Smooth muscle cell (in vitro differentiated cells): ENCODE results near the gene GPR31. TPM values are rescaled to one million over a fixed set of nuclear protein-coding genes. Genes with fewer than 3 reads are reported as not detected.

Source experiments
- DNase-seq: peaks from one replicate; lab custom pipeline; 2025; ENCODE audit not compliant: unreplicated experiment; lab: John Stamatoyannopoulos, UW
- H2AFZ ChIP-seq: fragments of 200-600 bp; sonication (generic); 2 replicates; pipeline ENCODE4 v1.6.0; 2016; ENCODE audit warnings: antibody characterized with exemption, low read depth, mild to moderate bottlenecking
- H3F3A ChIP-seq: fragments of 200-600 bp; sonication (generic); 2 replicates; pipeline ENCODE4 v1.6.0; 2017; ENCODE audit warnings: antibody characterized with exemption, low read depth
- H3K27ac ChIP-seq: fragments of 200-600 bp; sonication (generic); 2 replicates; pipeline ENCODE4 v1.5.1; 2016; ENCODE audit warnings: low read depth, mild to moderate bottlenecking
- H3K27me3 ChIP-seq: fragments of 200-600 bp; sonication (generic); 2 replicates; pipeline ENCODE4 v1.6.1; 2016; ENCODE audit warnings: low read depth, mild to moderate bottlenecking
- H3K36me3 ChIP-seq: fragments of 200-600 bp; sonication (generic); 2 replicates; pipeline ENCODE4 v1.5.1; 2016; ENCODE audit warnings: low read depth
- H3K4me1 ChIP-seq: fragments of 200-600 bp; sonication (generic); 2 replicates; pipeline ENCODE4 v1.5.1; 2016; ENCODE audit warnings: low read depth
- H3K4me2 ChIP-seq: fragments of 200-600 bp; sonication (generic); 2 replicates; pipeline ENCODE4 v1.6.0; 2016; ENCODE audit warnings: mild to moderate bottlenecking
- H3K4me3 ChIP-seq: fragments of 200-600 bp; sonication (generic); 2 replicates; pipeline ENCODE4 v1.5.1; 2016; ENCODE audit warnings: mild to moderate bottlenecking
- H3K79me2 ChIP-seq: fragments of 200-600 bp; sonication (generic); 2 replicates; pipeline ENCODE4 v1.6.0; 2016; ENCODE audit warnings: low read depth, mild to moderate bottlenecking
- H3K9ac ChIP-seq: fragments of 200-600 bp; sonication (generic); 2 replicates; pipeline ENCODE4 v1.6.0; 2016; ENCODE audit warnings: low read depth
- H3K9me3 ChIP-seq: fragments of 200-600 bp; sonication (generic); replicated peaks from 2 replicates; pipeline ENCODE4 v1.5.1; 2016; ENCODE audit warnings: low read depth
- H4K20me1 ChIP-seq: fragments of 200-600 bp; sonication (generic); 2 replicates; pipeline ENCODE4 v1.6.0; 2016; ENCODE audit warnings: low read depth
- CTCF ChIP-seq: fragments of 200-600 bp; sonication (generic); IDR thresholded peaks from 2 replicates; pipeline ENCODE4 v1.5.1; 2017; ENCODE audit warnings: borderline replicate concordance, mild to moderate bottlenecking, antibody characterized with exemption; ENCODE audit not compliant: insufficient read depth, poor library complexity, severe bottlenecking
- WGBS: methylation state at CpG from one replicate; pipeline ENCODE4 v1.1.7; 2016; ENCODE audit warnings: low lambda C conversion rate; 5-methylcytosine and 5-hydroxymethylcytosine counted together
- polyA plus RNA-seq: library from polyadenylated mRNA; unstranded; fragments of >200 nt; fragmentation: Nextera tagmentation; extraction: Ambion mirVana; gene quantifications from 2 replicates; pipeline ENCODE4 v1.2.1, GENCODE V29; 2016
- total RNA-seq: library from RNA; depleted of rRNA; stranded (reverse); fragments of >200 nt; gene quantifications from 2 replicates; pipeline ENCODE4 v1.2.3, GENCODE V29; 2014

GPR31 gene
- total and polyA plus RNA-seq, 2 experiments from 2014 or later, result not detected

- no peak for TF ChIP-seq CTCF
- H4K20me1 ChIP-seq, result no peaks in the 10 kb centered on the region
- no peak overlapping the region for H3K27ac ChIP-seq
- DNase-seq, result no peak
- no peaks in the 10 kb centered on the region for H3K9me3 ChIP-seq
- no peaks in the 10 kb centered on the region for H3K79me2 ChIP-seq
- no peaks in the 10 kb centered on the region for H3F3A ChIP-seq
- peaks cover 8% of the 10 kb centered on the region for H3K4me1 ChIP-seq
- H3K4me3 ChIP-seq, result no peak overlapping the region
- H3K9ac ChIP-seq, result no peak overlapping the region
- no peak overlapping the region for H3K4me2 ChIP-seq
- WGBS, result 71% methylated on average over 15 of the region's 15 CpGs
- H3K36me3 ChIP-seq, result no peaks in the 10 kb centered on the region
- peaks cover 31% of the 10 kb centered on the region for H3K27me3 ChIP-seq
- no peak overlapping the region for H2AFZ ChIP-seq
These were observed 11.6 kb downstream of the GPR31 start for GRCh38 chr6:167146135-167146534.

DNA sequence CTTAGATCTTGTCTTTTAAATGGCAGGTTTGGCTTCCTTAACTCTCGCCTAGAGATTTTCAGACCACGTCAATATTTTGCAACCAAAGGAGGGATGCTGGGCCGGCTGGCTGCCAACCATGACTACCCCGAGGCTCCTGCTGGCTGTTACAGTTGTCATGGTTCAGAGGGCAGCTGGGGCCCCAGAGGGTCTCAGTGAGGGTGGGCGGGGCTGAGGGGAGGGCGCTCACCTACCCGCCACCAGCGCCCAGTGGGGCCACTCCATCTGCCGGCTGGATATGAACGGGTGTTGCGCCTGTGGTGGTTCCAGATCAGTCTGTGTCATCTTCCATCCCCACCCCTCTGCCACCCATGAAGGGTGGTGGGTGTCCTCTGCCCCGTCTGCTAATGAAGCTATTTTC, 12.3 kb downstream of the GPR31 start:
- TF ChIP-seq CTCF, result no peak
- Histone ChIP-seq H3K4me2 (no peak overlapping the region), H2AFZ (no peak overlapping the region), H3K36me3 (no peaks in the 10 kb centered on the region), H3F3A (no peaks in the 10 kb centered on the region), H3K4me3 (no peak overlapping the region), H3K27me3 (peaks cover 31% of the 10 kb centered on the region), H3K9ac (no peak overlapping the region), H3K9me3 (no peaks in the 10 kb centered on the region), H4K20me1 (no peaks in the 10 kb centered on the region), H3K27ac (no peak overlapping the region), H3K79me2 (no peaks in the 10 kb centered on the region), H3K4me1 (peaks cover 14% of the 10 kb centered on the region)
- no peak for DNase-seq
- 92% methylated on average over 12 of the region's 12 CpGs for WGBS

DNA sequence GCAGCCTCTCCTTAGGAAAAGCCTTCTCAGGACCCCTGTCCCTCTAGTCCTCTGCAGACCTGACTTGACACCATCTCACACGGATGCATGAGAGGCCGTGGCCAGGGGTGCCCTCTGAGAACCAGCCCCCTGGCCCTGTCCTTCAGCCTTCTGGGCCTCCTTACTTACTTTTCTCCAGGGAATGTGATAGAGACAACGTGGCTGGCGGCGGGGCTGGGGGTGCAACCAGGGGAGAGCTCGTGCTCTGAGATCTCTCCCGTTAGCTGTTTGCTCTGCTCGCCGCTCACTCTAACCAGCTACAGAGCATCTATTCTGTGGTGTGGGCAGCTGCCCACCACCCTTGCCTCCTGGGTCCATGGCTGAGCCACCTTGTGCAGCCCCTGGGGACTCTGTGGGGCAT, 14.7 kb downstream of the GPR31 start:
- no peak for DNase-seq
- Histone ChIP-seq H2AFZ (no peak overlapping the region), H3K79me2 (no peaks in the 10 kb centered on the region), H3K9me3 (no peaks in the 10 kb centered on the region), H4K20me1 (no peaks in the 10 kb centered on the region), H3K4me1 (peaks cover 14% of the 10 kb centered on the region), H3K27me3 (peaks cover 28% of the 10 kb centered on the region), H3K4me2 (no peak overlapping the region), H3K36me3 (no peaks in the 10 kb centered on the region), H3F3A (no peaks in the 10 kb centered on the region), H3K4me3 (no peak overlapping the region), H3K27ac (no peak overlapping the region), H3K9ac (no peak overlapping the region)
- no peak for TF ChIP-seq CTCF
- WGBS, result 93% methylated on average over 9 of the region's 9 CpGs

DNA sequence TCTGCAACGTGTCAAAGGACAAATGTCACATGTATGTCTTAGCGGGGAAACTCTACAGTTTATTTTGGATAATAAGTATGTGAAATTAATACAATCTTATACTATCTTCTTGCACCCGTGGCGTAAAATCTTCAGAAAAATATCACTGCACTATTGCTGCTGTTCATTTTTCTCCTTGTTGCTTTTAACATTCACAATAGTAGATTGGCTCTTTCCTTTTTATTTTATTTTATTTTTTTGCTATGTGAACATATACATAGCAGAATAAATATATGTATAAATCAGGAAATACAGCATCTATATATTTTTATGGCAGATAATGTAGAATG, 15.4 kb downstream of the GPR31 start:
- no peak for TF ChIP-seq CTCF
- H3K79me2 ChIP-seq, result no peaks in the 10 kb centered on the region
- H4K20me1 ChIP-seq, result no peaks in the 10 kb centered on the region
- H3F3A ChIP-seq, result no peaks in the 10 kb centered on the region
- H3K4me1 ChIP-seq, result peaks cover 14% of the 10 kb centered on the region
- WGBS, result 42% methylated on average over 4 of the region's 4 CpGs
- no peaks in the 10 kb centered on the region for H3K9me3 ChIP-seq
- DNase-seq, result no peak
- H3K9ac ChIP-seq, result no peak overlapping the region
- no peak overlapping the region for H3K27ac ChIP-seq
- H3K36me3 ChIP-seq, result no peaks in the 10 kb centered on the region
- peaks cover 22% of the 10 kb centered on the region for H3K27me3 ChIP-seq
- no peak overlapping the region for H3K4me3 ChIP-seq
- H3K4me2 ChIP-seq, result no peak overlapping the region
- H2AFZ ChIP-seq, result no peak overlapping the region
